Measurements from ENCODE around the gene NOG.

DNA sequence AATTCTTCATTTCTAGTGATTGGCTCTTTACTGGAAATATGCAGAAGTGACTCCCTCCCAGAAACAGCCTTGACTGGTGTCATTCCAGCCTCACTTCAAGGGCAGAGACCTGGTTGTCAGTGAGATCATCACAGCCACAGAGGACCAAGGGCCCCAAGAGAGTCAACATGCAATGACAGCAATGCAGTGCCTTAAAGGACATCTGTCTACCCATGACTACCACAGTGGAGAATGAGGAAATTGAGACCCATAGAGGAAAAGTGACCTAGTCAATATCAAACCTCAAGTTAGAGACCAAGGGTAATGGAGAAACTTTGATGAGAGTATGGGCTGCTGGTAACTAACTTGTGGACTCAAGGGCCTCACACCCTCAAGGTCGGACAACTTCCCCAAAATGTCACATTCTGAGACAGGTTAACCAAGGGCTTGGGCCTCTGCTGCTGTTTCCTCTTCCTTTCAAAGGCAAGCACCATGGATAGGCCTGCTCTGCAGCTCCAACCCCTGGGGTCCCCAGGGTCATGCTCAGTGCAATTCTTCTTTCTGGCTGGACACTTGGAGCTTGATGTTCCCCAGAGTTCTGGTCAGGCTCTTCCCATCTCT is 11.3 kb downstream of the NOG start:
- TF ChIP-seq, protein P1, sequence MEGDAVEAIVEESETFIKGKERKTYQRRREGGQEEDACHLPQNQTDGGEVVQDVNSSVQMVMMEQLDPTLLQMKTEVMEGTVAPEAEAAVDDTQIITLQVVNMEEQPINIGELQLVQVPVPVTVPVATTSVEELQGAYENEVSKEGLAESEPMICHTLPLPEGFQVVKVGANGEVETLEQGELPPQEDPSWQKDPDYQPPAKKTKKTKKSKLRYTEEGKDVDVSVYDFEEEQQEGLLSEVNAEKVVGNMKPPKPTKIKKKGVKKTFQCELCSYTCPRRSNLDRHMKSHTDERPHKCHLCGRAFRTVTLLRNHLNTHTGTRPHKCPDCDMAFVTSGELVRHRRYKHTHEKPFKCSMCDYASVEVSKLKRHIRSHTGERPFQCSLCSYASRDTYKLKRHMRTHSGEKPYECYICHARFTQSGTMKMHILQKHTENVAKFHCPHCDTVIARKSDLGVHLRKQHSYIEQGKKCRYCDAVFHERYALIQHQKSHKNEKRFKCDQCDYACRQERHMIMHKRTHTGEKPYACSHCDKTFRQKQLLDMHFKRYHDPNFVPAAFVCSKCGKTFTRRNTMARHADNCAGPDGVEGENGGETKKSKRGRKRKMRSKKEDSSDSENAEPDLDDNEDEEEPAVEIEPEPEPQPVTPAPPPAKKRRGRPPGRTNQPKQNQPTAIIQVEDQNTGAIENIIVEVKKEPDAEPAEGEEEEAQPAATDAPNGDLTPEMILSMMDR (conservative IDR thresholded peaks at IDR 0.05; ENCODE audit: low read length): no peak
- TF ChIP-seq EZH2phosphoT487 (IDR thresholded peaks at IDR 0.05; ENCODE audit: borderline replicate concordance): no peak

Data from Loucy (cell line).